Erythroblast (primary cell): Measurements from ENCODE around the gene TMEM181.

Experiments used
- GATA1 ChIP-seq: IDR thresholded peaks from 2 replicates; pipeline ENCODE4 v1.6.1; 2011; ENCODE audit warnings: low read depth, mild to moderate bottlenecking, control low read depth, low read length, moderate library complexity
- POLR2A ChIP-seq: IDR thresholded peaks from 2 replicates; pipeline ENCODE4 v1.6.1; 2011; ENCODE audit warnings: mild to moderate bottlenecking, low read length

- TF ChIP-seq POLR2A (no peak), GATA1 (no peak)
Measured at GRCh38 chr6:158684745-158685324, 124.9 kb downstream of the TMEM181 start.
